G401.6 (cell line): ENCODE results near the gene NCR3LG1.

ENCODE experiments used
- FAIRE-seq: peaks from 2 replicates; lab custom pipeline; 2012; peaks lifted over from hg19 to GRCh38; lab: Jason Lieb, UNC

The NCR3LG1 gene, protein sequence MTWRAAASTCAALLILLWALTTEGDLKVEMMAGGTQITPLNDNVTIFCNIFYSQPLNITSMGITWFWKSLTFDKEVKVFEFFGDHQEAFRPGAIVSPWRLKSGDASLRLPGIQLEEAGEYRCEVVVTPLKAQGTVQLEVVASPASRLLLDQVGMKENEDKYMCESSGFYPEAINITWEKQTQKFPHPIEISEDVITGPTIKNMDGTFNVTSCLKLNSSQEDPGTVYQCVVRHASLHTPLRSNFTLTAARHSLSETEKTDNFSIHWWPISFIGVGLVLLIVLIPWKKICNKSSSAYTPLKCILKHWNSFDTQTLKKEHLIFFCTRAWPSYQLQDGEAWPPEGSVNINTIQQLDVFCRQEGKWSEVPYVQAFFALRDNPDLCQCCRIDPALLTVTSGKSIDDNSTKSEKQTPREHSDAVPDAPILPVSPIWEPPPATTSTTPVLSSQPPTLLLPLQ

DNA sequence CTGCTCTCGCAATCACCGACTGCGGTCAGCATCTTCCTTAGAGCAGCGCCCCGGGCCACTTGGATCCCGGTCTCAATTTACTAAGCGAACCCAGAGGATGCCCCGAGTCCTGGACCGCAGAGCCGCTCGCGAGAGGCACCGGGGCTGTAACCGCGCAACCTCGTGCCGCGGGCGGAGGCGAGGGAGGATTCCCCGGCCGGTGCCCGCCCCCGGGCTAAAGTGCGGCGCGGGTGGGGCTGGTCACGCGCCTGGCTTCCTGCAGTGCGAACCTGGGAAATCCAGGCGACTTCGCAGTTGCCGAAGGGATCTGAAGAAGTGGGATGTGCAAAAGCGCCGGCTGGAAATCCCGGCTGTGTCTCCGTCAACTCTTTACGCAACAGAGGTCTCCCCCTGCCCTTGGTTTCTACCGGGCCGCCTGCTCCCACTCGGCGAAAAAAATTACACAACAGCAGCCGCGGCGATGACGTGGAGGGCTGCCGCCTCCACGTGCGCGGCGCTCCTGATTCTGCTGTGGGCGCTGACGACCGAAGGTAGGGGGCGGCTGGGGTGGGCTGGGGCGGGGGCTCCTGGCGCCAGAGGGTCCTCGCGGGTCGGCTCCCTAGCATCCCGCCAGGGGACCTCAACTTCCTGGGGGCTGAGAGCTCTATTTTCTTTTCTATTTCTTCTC is at the start of gene NCR3LG1:
TSS of gene NCR3LG1 (plus strand) at position 291 of the 667 bp plus-strand sequence. CDS start at position 461, 170 bp downstream.
- no peak for FAIRE-seq

DNA sequence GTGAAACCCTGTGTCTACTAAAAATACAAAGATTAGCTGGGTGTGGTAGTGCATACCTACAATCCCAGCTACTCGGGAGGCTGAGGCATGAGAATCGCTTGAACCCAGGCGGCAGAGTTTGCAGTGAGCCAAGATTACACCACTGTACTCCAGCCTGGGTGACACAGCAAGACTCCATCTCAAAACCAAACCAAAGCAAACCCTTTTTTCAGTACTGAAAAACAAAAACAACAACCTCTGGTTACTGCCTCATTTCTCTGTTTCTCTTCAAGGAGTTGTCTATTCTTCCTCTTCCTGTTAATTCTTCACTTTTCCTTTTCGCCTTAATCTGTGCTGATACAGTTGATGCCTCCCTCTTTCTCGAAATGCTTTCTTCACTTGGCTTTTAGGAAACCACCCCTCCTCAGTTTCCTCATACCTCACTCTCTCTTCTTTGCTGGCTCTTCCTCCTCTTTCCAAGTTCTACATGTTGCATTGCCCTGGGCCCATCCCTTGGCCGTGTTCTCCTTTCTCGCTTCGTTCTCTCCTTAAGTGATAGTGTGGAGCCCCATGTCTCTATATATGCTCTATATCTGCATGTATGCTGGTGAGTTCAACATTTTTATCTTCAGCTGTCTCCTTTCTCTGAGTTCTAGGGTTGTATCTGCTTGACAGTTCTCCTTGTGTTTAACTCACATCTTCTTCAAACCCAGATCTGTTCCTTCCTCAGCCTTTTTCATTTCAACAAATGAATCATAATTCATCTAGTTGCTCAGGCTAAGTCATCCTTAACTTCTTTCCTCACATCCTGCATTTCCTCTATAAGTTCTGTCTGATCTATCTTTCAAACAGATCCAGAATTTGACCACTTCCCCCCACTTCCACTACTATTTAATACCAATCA is 38.0 kb upstream of the NCR3LG1 start:
- FAIRE-seq, result no peak

DNA sequence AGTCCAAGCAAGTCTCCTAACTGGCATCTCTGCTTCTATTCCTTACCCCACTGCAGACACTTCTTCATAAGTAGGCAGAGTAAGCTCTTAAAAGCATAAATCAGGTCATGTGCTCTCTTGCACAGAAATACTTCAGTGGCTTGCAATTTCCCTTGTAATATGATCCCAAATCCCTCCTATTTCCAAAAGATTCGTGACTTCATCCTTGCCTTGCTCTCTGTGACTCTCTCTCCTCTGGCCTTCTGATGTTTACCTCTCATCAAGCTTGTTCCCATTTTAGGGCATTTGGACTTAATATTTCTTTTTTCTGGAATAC is 37.4 kb upstream of the NCR3LG1 start:
- no peak for FAIRE-seq

DNA sequence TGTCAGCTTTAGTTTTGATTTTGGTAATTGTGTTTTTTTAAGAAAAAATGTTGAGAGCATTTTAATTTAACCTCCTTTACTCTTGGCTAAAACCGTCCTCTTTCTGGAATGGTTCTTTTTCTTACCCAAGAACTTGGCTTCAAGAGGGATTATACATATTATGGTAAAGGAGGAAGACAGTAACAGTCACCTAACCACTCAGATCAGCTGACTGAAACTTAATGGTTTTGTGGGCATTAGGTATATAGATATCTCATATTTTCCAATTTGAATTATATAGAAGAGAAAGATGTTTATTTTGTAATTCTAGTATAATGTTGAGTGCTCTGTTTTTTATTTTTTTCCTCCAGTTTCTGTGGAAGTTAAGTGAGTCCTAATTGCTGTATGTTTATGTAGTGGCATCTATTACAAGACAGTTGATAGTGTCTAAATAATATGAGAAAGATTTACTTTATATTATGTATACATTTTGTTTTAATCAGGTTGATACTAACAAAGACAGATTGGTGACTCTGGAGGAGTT is 36.6 kb upstream of the NCR3LG1 start:
- no peak for FAIRE-seq

DNA sequence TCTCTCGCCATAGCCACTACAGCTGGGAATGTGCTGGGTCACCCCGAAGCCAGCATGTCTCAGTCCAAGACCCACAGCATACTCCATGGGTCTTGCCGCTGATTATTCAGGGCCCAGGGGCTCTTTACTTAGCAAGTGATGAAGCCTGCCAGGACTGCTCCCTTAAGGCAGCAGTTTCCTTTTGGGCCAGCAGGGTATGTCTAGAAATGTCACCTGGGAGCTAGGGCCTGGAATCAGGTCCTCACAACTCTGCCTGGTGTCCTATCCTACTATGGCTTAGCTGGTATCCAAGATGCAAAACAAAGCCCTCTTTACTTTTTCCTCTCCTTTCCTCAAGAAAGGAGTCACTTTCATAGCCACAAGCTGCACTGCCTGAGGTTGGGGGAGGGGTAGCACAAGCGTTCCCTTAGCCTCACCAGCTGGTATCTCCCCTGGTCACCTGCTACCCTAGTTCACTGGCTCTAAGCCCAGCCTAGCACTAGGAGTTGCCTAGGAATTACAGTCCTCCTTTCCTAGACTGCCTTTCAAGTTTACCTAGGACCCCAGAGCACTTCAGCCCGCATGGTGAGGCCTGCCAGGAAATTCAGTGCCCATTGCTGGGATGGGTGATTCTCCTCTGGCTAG is 22.6 kb upstream of the NCR3LG1 start:
- FAIRE-seq, result no peak

DNA sequence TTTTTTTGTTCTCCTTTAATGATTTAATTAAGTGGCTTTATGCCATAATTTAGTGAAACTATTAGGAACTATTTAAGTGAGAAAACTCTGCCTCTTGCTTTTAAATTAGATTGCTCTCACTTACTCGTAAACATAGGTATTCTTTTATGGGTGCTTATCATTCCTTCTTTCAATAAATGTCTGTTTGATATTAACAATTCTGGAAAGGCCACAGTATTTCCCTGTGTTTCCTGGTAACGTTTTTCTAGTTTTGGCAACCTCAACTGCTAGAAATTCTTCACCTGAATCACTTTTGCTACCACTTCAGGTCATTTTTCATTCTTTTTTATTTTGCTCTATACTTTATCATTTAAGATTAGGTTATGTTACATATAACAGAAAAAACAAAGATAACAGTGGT is 19.9 kb upstream of the NCR3LG1 start:
- FAIRE-seq, result no peak

DNA sequence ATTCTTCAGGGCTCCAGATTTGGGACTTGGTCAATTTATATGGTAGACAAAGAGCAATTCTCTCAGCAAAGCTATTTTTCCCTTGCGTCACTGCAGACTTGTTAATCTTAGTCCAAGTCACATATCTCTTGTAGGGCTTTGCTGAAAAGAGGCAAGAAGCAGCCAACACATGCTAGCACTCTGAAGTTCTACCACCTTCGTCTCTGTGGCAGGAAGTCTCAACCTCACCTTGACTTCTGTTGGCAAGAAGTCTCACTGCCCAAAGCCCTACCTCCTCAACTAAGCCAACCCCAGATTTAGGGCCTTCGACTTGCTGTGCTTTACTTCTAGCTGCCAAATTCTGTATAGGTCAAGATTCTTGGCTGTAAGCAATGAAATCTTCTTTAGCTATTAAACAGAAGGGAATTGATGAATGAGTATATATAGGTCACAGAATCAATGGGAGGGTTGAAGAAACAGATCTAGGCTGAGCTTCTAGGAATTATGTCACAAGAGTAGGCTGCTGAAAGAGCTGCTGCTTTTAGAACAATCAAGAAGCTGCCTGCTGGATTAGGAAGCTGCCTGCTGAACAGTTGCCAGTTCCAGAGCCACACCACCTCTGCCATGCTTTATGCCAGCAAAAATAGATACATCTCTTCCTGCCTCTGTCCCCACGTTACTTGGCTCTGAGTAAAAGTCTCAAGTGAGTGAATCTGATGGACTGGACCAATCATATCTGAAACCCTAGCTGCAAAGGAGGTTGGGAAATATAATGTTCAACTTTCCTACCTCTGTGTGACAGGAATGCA is 17.6 kb upstream of the NCR3LG1 start:
- FAIRE-seq, result no peak

DNA sequence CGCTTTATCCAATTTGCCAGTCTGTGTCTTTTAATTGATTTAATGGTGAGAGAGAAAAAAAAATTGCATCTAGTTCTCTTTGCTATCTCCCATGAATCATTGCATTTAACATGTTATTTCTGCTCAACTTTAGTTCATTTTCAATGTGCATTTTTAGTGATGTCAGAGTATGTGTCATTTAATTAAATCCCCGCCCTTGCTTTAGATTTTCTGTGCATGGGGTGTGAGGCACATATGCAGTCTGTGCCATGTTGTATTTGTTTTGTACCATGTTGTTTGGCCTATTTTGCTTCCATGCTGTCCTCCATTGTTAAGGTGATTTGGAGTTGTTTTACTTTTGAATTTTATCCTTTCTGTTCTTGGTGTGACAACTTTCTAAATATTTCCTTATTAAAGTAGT is 8.3 kb upstream of the NCR3LG1 start:
- no peak for FAIRE-seq

DNA sequence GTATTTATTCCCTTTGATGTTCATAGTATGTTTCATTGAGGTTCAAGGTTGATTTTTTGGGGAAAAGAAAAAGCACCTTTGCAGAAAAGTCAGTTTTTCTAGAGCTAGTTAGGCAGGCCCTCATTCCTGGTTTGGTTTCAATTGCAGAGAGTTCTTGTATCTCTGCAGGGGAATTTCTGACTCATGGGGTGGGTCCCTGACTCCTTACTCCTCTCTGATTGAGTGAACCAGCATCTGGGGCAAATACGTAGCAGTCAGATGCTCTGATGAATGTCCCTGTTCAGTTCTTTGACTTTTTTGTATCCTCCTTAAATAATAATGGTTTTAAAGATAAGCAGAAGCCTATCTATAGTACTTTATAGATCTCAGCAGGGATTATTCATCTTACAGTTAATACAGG is 7.7 kb upstream of the NCR3LG1 start:
- FAIRE-seq, result no peak

DNA sequence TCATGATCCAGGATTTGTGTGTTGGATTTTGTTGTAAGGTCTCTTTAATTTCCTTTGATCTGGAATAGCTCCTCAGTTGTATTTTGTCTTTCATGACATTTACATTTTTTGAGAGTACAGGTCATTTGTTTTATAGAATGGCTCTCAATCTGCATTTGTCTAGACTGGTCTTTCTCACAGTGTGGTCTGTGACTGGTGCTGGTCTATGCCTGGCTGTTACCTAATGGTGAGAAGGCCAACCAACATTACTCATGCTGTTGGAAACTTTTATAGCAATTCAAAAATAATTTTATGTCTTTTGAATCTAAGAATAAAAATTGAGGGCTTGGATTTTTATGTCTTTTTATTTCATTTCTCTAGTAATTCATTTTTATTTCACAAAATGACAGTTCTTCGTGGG is 3.9 kb upstream of the NCR3LG1 start:
- FAIRE-seq, result no peak

DNA sequence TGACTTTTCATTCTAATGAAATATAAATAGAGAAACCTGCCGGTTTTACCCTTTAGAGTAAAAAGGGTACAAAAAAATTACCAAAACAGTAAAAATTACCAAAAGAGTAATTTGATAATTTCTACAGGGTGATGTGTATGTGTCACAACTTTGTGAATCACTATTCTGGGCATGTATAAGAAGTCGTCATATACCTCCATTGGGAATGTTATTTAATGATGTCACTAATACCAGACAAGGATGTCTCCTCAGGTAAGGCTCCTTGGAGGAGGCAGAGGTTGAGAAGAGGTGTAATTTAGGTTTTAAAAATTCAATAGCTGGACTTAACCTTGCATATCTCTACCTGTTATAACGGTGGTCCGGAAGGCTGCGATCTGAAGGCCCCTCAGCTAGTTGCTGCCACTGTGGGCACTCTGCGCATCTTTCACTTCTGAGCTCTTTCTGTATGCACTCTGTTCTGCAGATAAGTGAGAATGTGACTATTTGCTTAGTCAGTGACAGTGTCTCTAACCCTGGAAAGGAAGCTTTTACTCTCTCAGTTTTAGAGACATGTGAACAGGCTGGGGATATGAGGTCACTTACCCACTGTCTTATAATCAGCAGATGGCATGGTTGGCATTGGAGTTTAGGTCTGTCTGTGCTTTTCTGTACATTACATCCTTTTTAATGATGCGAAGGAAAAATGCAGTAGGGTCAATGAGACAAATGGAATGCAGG is 987 bp upstream of the NCR3LG1 start:
- no peak for FAIRE-seq

DNA sequence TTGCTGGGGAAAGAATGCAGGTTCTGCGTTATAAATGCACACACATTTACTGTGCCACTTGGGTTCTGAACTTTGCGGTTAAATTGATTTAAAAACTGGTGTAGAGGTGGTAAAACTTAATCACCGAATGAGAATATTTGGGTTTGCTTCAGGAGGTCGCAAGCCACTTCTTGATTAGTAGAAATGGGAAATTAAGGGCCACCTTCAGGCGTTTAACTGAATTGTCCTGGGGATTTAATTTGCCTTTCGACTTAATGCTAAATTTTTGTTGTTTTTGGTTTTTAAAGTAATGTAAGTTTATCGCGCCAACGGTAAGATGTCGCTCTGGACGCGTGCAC is 459 bp upstream of the NCR3LG1 start:
- FAIRE-seq, result no peak

DNA sequence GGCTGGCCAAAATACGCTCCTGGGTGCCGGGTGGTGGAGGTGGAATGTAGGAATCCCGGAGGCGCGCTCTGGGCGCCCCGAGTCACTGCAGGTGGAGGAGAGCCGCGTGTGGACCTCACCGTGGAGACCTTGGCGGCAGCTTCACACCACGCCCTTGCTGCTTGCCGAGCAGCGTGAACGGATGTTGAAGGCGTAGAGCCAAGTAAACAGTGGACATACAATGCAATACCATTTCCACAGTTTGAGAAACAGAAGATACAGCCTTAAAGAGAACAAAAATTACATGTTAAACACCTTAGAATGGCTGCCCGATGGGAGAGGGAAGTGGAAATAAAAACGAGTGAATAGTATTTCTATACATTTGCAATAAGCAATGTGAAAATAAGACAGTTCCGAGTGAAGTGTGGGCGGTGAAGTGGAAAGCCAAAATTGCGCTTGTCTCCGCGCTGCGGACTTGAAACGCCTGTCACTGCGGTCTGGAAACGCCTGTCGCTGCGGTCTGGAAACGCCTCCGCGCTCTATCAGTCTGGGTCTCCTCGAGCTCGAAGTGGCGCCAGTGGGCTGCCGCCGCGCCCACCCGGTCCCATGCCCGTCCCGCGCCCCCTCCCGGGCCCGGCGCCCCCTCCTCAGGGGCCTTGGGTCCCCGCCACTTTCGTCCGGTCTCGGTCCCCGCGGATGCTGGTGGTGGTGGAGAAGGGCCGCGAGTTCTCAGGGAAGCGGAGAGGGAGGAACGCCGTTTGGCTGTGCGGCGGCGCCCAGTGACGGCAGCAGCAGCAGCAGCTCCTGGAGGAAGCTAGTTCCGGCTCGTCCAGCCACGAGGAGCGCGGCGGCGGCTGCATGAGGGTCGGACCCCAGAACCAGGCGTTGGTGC is 1.6 kb downstream of the NCR3LG1 start:
- FAIRE-seq, result no peak

DNA sequence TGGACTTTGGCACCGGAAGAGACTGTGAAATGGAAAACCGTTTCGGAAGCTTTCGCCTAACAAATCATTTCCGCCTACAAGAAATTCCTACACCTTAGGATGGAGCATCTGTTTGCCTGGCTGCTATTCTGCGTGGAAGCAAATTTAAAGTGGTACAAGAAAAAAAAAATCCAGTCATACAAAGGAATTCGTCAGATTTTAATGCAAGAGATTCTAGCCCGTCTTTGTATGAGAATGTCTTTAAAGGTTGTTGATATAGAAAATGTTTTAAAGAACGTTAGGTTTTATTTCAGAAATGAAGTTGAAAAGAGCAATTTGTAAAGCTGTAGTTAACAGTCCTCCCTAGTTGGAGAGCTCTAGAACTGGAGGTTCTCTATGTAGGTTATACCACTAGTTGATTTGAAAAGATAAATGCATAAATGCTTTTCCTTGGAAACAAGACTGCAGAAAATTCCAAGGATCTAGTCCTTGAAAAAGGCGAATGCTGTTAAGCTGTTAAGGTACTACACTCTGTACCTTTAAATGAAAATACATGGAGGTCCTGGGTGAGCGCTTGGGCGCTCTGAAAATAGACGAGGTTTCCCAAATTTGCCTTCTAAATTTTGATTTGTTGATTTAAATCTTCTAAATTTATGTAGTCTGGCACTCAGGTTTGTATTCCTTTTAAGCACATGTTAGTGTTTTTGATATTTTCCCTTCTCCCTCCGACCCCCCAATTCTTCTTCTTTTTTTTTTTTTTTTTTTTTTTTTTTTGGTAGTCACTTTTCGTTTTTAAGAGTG is 2.4 kb downstream of the NCR3LG1 start:
- no peak for FAIRE-seq

DNA sequence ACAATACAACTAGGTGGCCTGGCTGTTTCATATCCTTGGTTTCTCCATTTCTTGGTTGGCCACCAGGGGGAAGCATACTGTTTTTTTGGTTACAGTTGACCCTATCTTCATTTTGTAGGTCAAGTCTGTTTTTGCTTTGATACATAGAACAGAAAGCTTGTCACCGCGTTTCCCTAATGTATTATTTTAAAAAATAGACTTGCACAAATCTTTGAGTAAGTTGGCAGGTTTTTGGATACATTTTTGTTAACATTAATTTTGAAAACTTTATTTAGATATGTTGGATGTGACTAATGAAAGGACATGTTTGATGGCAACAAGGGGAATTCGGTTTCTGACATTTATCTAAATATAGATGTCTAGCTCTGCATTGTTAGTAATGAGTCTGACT is 3.0 kb downstream of the NCR3LG1 start:
- FAIRE-seq, result peak; percentile 89

DNA sequence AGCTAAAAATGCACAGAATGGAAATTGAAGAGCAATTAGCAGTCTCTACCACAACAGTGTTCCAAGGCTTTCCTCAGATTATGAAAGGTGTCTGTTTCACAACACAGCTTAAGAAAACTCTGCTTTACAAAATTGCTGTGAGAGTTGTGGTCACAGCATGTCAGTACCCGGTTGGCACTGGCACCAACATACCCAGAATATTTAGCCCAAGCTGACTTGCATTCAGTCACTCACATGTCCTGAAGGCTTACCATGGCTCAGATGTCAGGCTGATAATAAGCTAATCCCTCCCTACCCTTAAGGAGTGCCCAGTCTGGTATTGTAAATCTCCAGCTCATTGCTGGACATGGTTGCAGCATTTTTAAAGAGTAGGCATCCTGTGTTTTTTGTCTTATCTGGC is 14.9 kb downstream of the NCR3LG1 start:
- no peak for FAIRE-seq

DNA sequence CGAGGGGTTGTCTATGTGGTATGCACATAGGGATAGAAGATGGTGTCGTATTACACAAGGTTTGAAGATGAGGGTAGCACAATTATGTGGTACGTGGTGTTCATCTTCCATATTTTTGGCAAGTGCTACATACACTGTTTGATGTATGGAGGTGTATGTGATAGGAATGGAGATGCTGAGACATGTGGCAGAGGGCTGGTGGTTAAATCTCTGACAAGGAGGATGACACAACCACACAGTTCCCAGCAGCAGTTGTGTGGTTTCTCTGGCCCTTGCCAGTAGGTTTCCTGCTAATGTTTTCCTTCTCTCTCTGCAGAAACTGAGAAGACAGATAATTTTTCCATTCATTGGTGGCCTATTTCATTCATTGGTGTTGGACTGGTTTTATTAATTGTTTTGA is 17.0 kb downstream of the NCR3LG1 start:
- no peak for FAIRE-seq

DNA sequence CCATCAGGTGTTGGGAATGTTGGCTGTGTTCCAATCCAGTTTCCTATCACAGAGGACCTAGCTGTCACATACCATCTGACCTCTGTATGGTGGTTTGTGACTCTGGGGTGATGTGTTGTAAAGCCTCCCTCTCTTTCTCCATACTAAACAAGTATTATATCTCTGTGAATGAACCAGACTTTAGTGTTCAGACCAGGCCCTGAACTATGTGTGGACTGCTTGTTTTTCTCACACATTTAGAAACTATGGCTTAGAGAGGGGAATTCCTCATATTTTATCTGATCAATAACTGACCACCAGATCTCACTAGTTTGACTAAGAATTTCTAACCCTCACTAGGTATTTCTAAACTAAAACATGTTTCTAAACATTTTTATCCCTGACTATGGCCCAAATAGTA is 17.5 kb downstream of the NCR3LG1 start:
- no peak for FAIRE-seq

DNA sequence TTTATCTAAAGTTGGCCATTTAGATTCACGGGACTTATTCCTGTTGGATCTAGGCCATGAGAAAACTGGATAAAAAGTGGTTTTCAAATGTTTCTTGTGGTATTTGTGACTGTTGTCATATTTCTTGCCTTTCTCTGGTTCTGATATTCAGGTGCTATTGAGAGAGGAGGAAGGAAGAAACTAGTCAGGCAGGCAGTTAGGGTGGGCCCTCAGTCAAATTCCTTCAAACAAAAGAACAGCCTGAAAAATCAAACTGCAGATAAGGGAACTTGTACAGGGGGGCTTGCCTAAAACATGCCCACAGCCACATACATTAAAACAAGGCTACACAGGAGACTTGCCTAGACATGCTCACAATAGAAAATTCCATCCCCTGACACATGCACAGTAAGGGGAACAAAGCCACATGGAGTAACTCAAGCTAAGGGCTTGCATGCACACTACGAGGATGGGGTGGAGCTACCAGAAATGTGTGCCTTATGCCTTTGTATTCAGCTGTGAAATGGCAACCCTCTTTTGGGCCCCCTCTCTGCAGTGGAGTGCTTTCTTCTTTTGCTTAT is 18.2 kb downstream of the NCR3LG1 start:
- FAIRE-seq, result no peak
